Measurements from ENCODE around the gene CEP63.

The CEP63 gene

DNA sequence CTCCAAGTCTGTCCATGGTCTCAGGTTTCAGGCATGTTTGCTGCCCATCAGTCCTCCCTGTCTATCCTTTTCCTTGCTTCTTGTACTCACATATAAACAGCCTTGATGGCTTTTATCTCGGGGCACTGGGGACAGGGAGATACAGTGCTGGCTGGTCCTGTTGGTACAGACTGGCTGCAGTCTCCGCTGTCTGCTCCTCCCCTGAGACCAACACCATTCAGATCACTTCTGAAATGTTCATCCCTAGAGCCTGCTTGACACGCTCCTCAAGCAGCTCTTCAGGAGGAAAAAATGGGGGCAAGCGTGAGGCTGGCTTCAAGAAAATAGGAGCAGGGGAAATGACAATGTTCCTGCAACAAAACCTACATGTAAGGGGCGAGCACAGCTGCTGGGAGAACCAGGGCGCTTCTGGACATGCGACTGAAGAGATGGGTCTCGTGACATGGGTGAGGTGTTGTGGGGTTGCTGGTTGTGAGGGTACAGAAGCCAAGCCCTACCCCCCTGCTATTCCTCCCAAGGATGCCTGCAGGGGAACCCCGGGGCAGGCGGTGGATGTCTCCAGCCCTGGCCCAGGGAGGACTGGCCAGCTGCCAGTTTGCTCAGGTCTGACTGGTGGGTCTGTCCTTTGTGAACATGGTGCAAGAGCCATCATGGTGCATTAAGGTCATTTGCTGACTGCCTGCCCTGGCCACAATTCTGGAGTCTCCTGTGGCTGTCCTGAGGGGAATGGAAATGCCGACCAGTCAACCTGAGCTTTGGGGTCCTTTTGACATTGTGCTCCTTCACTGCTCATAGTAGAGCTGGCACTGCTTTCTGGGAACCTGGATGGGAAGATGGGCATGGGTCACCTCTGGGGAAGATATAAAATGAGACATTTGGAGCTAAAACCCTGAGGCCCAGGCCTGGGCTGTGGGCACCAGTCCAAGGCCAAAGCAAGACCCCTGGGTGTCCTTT, 124.9 kb downstream of the CEP63 start:
- no peak for DNase-seq (ENCODE audit: low read depth)
- no peak overlapping the region for H3K4me3 ChIP-seq (ENCODE audit: low read length)
- TF ChIP-seq, protein P1, sequence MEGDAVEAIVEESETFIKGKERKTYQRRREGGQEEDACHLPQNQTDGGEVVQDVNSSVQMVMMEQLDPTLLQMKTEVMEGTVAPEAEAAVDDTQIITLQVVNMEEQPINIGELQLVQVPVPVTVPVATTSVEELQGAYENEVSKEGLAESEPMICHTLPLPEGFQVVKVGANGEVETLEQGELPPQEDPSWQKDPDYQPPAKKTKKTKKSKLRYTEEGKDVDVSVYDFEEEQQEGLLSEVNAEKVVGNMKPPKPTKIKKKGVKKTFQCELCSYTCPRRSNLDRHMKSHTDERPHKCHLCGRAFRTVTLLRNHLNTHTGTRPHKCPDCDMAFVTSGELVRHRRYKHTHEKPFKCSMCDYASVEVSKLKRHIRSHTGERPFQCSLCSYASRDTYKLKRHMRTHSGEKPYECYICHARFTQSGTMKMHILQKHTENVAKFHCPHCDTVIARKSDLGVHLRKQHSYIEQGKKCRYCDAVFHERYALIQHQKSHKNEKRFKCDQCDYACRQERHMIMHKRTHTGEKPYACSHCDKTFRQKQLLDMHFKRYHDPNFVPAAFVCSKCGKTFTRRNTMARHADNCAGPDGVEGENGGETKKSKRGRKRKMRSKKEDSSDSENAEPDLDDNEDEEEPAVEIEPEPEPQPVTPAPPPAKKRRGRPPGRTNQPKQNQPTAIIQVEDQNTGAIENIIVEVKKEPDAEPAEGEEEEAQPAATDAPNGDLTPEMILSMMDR (conservative IDR thresholded peaks at IDR 0.05; ENCODE audit: low read length) = no peak

DNA sequence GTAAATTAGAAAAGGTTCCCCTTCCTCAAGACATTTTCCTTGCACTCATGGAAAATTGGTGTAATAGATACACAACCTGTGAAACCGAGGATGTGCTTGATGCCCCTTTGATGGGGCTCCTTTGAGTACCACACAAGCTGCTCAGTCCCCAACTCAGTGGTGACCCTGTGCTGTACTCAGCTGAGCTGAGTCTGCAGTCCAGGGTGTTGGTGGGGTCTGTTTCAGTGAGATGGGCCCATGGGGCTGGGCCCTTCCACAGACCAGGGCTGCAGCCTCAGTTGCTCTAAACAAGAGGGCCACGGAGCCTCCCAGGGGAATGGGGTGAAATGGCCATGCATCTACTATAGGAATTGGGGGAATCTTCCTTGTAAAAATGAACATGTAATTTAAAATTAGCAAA, 125.7 kb downstream of the CEP63 start:
- no peak overlapping the region for H3K4me3 ChIP-seq (ENCODE audit: low read length)
- TF ChIP-seq, protein P1 (conservative IDR thresholded peaks at IDR 0.05; ENCODE audit: low read length) = no peak
- DNase-seq (ENCODE audit: low read depth) = no peak

DNA sequence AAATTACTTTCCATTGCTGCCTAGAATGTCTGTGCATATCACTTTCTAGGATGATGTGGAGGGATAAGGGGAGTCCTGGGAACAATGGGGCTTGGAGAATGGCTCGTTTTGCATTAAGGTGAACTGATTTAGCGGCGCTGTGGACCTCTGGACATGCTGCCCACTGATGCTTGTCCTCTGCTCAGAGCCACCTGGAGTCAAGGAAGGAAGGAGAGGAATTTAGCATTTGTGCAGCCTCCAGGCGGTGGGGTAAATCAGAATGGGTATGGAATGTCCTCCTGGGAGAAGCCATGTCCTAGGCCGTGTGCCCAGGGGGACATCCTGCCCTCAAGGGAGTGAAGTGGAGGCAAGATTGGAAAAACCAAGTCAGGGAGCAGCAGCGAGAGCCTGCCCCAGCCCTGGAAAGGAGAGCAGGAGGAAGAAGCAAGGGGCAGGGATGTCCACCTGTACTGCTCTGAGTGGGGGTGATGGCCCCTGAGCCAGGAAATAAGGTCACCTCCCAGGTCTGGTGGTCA, 127.2 kb downstream of the CEP63 start:
- TF ChIP-seq, protein P1 (conservative IDR thresholded peaks at IDR 0.05; ENCODE audit: low read length) = no peak
- no peak for DNase-seq (ENCODE audit: low read depth)
- H3K4me3 ChIP-seq (ENCODE audit: low read length) = no peak overlapping the region

DNA sequence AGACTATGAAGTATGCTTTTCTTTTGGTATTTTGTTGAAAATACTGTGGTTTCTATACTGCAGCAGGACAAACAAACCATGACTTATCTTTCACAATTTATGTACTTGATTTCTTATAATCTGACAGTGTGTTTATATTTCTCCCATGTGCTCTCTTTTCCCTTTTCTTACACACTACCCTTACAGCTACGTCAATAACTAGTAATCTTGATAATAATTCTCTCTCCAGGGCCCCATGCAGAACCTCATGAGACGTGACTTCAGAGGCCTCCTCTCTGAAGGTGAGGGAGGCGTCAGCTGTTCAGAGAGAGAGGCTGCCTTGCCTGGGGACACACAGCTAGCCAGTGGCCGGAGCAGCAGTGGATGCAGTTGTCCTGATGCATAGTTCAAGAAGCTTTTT, 129.1 kb downstream of the CEP63 start:
- H3K4me3 ChIP-seq (ENCODE audit: low read length) = no peak overlapping the region
- TF ChIP-seq, protein P1 (conservative IDR thresholded peaks at IDR 0.05; ENCODE audit: low read length) = no peak
- no peak for DNase-seq (ENCODE audit: low read depth)

DNA sequence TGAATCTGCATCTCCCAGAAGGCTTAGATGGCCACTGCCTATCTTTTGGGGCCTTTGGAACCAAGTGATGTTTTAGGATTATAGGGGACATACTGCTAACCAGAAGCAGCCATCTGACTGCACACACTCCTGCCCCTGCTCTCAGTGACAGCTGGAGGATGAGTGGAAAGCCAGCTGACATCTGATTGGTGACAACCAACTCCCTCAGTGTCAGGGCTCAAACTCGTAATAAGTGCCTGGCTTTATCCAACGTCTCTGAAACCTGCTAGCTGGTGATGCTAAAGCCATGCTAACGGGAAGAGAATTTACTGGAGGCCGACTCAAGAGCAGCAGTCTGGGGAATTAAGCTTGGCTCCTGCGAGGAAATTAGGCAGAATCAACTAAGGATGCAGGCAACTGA, 129.9 kb downstream of the CEP63 start:
- H3K4me3 ChIP-seq (ENCODE audit: low read length) = no peak overlapping the region
- no peak for DNase-seq (ENCODE audit: low read depth)
- TF ChIP-seq, protein P1 (conservative IDR thresholded peaks at IDR 0.05; ENCODE audit: low read length) = no peak

DNA sequence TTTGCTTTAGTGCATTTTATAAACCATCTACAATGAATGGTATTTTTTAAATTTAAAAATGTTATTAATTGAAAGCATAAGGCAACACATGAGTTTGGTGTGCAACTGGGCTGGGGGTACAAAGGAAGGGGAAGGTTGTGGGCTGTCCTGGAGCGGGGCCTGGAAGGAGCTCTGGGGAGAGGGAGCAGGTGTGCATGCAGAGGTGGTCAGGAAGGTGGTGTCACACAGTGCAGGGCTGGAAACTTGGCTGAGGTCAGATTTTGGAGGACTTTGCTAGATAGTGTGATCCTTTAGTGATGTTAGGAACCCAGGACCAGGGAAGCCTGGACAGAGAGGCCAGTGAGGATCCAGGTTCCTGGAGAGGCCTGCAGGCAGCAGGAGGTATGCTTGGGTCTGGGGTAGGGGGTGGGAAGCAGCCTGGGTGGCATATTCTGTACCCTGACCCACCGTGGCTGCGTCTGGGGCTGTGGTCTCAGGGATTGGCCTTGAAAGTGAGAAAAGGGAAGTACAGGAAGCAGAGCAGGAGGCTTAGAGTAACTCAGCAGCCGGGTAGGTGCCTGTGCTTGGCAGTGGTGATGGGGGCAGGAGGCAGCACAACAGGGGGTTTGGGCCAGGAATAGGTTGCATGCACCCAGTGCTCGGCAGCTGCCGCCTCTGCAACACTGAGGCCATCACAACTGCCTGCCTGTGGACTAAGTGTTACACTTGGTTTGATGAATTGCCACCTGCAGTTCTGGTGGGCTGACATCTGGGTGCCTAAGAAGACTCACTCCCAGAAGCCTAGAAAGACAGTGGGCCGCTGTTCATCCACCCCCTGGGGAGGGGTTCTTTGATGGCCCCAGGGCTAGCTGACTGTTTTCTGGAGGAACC, 132.0 kb downstream of the CEP63 start:
- DNase-seq (ENCODE audit: low read depth) = no peak
- no peak overlapping the region for H3K4me3 ChIP-seq (ENCODE audit: low read length)
- TF ChIP-seq, protein P1 (conservative IDR thresholded peaks at IDR 0.05; ENCODE audit: low read length) = no peak
